Mammary epithelial cell (primary cell): Measurements from ENCODE around the gene CDH6.

Experiments
- EZH2 ChIP-seq: IDR thresholded peaks from 2 replicates; pipeline ENCODE4 v1.6.1; 2012; ENCODE audit warnings: low read length, inconsistent platforms, borderline replicate concordance
- TF ChIP-seq, protein P1 (sequence below), 2 donors: IDR thresholded peaks in 1 of 2; conservative IDR thresholded peaks in 1 of 2; 2 replicates each; pipeline ENCODE4 v1.5.1; 2011 to 2012; ENCODE audit warnings: inconsistent platforms in 2 of 2, low read length in 2 of 2, mild to moderate bottlenecking in 2 of 2, control low read depth in 1 of 2, low read depth in 1 of 2; ENCODE audit not compliant: insufficient read depth in 1 of 2; ENCODE audit errors: extremely low read depth in 1 of 2

DNA sequence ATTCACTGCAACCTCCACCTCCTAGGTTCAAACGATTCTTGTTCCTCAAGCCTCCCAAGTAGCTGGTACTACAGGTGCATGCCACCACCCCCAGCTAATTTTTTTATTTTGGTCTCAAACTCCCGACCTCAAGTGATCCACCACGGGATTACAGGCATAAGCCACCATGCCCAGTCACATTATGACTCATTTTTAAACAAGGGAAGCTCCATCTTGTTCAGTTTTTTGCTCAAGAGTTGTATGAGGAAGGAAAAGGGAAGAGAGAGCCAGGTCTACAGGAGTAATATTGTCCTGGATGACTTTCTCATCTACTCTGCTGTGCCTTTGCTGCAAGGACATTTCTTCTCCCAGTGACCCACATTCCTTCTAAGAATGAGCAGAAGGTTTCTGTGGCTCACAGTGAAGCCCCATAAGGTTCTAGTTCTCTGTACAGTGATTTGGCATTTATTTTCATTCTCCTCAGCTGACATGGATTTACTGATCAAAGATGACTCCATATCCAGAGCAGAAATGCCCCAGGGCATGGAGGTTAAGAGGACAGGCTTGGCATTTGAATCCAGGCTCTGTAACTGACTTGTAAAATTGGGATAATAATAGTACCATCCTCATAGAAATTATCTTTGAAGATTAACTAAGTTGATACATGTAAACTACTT lies 153.5 kb downstream of the CDH6 start:
- TF ChIP-seq, protein P1, sequence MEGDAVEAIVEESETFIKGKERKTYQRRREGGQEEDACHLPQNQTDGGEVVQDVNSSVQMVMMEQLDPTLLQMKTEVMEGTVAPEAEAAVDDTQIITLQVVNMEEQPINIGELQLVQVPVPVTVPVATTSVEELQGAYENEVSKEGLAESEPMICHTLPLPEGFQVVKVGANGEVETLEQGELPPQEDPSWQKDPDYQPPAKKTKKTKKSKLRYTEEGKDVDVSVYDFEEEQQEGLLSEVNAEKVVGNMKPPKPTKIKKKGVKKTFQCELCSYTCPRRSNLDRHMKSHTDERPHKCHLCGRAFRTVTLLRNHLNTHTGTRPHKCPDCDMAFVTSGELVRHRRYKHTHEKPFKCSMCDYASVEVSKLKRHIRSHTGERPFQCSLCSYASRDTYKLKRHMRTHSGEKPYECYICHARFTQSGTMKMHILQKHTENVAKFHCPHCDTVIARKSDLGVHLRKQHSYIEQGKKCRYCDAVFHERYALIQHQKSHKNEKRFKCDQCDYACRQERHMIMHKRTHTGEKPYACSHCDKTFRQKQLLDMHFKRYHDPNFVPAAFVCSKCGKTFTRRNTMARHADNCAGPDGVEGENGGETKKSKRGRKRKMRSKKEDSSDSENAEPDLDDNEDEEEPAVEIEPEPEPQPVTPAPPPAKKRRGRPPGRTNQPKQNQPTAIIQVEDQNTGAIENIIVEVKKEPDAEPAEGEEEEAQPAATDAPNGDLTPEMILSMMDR (conservative IDR thresholded peaks at IDR 0.05 in 1 of 2, IDR thresholded peaks at IDR 0.05 in 1 of 2; ENCODE audit: extremely low read depth in 1 of 2, insufficient read depth in 1 of 2, low read depth in 1 of 2, low read length in 2 of 2), result no peak
- TF ChIP-seq EZH2, result no peak
